H1 (cell line): ENCODE results near the gene NR4A2. TPM values are rescaled to one million over a fixed set of nuclear protein-coding genes. Genes with fewer than 3 reads are reported as not detected.

ENCODE experiments used
- CTCF ChIA-PET: fragments of 300-600 bp; sonication (Branson Sonifier 250); formaldehyde crosslinking; loops from one replicate; lab custom pipeline; 2021; ENCODE audit not compliant: partially characterized antibody; lab: Charles Lee
- POLR2A ChIA-PET: fragments of 300-600 bp; sonication (Branson Sonifier 250); formaldehyde crosslinking; loops from one replicate; lab custom pipeline; 2021; ENCODE audit warnings: inconsistent platforms; ENCODE audit not compliant: partially characterized antibody; lab: Charles Lee
- DNase-seq, 2 experiments: peaks; one replicate each; pipeline versions ENCODE4 v3.0.0 to v3.0.0-alpha.2; 2010 to 2022; ENCODE audit warnings: low spot score in 2 of 2, low read depth in 1 of 2, mixed read lengths in 1 of 2
- FAIRE-seq: peaks from 2 replicates; lab custom pipeline; 2011; peaks lifted over from hg19 to GRCh38; lab: Jason Lieb, UNC
- H2AFZ ChIP-seq: 2 replicates; pipeline ENCODE4 v1.8.1; 2012; ENCODE audit warnings: low read length, inconsistent platforms
- H2AK5ac ChIP-seq: 2 replicates; pipeline ENCODE4 v1.6.1; 2013; ENCODE audit warnings: low read depth, low read length
- H2BK120ac ChIP-seq: replicated peaks from 2 replicates; pipeline ENCODE3; 2013; ENCODE audit warnings: low read depth, low read length, inconsistent platforms
- H2BK12ac ChIP-seq: 2 replicates; pipeline ENCODE4 v1.6.1; 2013; ENCODE audit warnings: low read depth, low read length
- H2BK15ac ChIP-seq: 2 replicates; pipeline ENCODE4 v1.6.1; 2013; ENCODE audit warnings: low read length
- H2BK20ac ChIP-seq: 2 replicates; pipeline ENCODE4 v1.6.1; 2013; ENCODE audit warnings: low read length
- H2BK5ac ChIP-seq: 2 replicates; pipeline ENCODE4 v1.6.1; 2013; ENCODE audit warnings: low read depth, low read length
- H3K14ac ChIP-seq: 2 replicates; pipeline ENCODE4 v1.6.1; 2013; ENCODE audit warnings: inconsistent platforms; ENCODE audit not compliant: insufficient read length
- H3K18ac ChIP-seq: 2 replicates; pipeline ENCODE4 v1.6.1; 2013; ENCODE audit warnings: low read length; ENCODE audit errors: extremely low read depth
- H3K23ac ChIP-seq: 2 replicates; pipeline ENCODE4 v1.6.1; 2013; ENCODE audit warnings: inconsistent platforms; ENCODE audit not compliant: insufficient read length
- H3K23me2 ChIP-seq: 2 replicates; pipeline ENCODE4 v1.6.1; 2013; ENCODE audit warnings: low read depth, low read length
- H3K27ac ChIP-seq: 2 replicates; pipeline ENCODE4 v1.6.1; 2011; ENCODE audit warnings: low read depth, low read length, inconsistent platforms
- H3K27me3 ChIP-seq, 4 experiments: replicated peaks in 1 of 4; 1 replicate in 1 of 4; 2 replicates in 3 of 4; pipeline versions ENCODE4 v1.6.1 to v1.8.1; 2011 to 2013; ENCODE audit warnings: low read length in 3 of 4, mild to moderate bottlenecking in 3 of 4, inconsistent platforms in 2 of 4, mixed read lengths in 2 of 4, moderate library complexity in 1 of 4; ENCODE audit not compliant: control insufficient read depth in 3 of 4, insufficient read depth in 3 of 4; ENCODE audit errors: extremely low read depth in 1 of 4
- H3K36me3 ChIP-seq, 4 experiments: 2 replicates each; pipeline versions ENCODE4 v1.6.1 to v1.8.1; 2011 to 2013; ENCODE audit warnings: mild to moderate bottlenecking in 4 of 4, low read length in 3 of 4, moderate library complexity in 2 of 4, control low read depth in 1 of 4, inconsistent platforms in 1 of 4; ENCODE audit not compliant: insufficient read depth in 4 of 4, control insufficient read depth in 2 of 4
- H3K4ac ChIP-seq: replicated peaks from 2 replicates; pipeline ENCODE3; 2013; ENCODE audit warnings: low read length, low read depth, mixed read lengths, inconsistent platforms; ENCODE audit not compliant: insufficient read length
- H3K4me1 ChIP-seq, 4 experiments: replicated peaks in 1 of 4; 1 replicate in 1 of 4; 2 replicates in 3 of 4; pipeline versions ENCODE4 v1.6.1 to v1.8.1; 2011 to 2013; ENCODE audit warnings: low read length in 3 of 4, inconsistent platforms in 2 of 4, mixed read lengths in 1 of 4; ENCODE audit not compliant: insufficient read depth in 4 of 4, control insufficient read depth in 3 of 4
- H3K4me2 ChIP-seq, 2 experiments: 2 replicates each; pipeline versions ENCODE4 v1.6.1 to v1.8.1; 2011 to 2013; ENCODE audit warnings: low read depth in 2 of 2, low read length in 2 of 2, control low read depth in 1 of 2, inconsistent platforms in 1 of 2, mild to moderate bottlenecking in 1 of 2; ENCODE audit not compliant: insufficient read depth in 1 of 2
- H3K4me3 ChIP-seq, 4 experiments: fragments of 200-600, 300-600 bp in 1 of 4; sonication (generic), shearing (Covaris generic), sonication (Bioruptor Twin) in 1 of 4; 2 replicates each; pipeline versions ENCODE4 v1.5.1 to v1.8.1; 2011 to 2016; ENCODE audit warnings: low read length in 4 of 4, low read depth in 3 of 4, control low read depth in 2 of 4, inconsistent platforms in 2 of 4, mild to moderate bottlenecking in 2 of 4, mixed read lengths in 1 of 4, moderate library complexity in 1 of 4; ENCODE audit not compliant: insufficient read depth in 2 of 4; ENCODE audit errors: extremely low read depth in 1 of 4
- H3K56ac ChIP-seq: replicated peaks from 2 replicates; pipeline ENCODE3; 2013; ENCODE audit warnings: low read depth, mild to moderate bottlenecking, mixed read lengths, low read length, inconsistent platforms; ENCODE audit not compliant: insufficient read length
- H3K79me1 ChIP-seq: 2 replicates; pipeline ENCODE4 v1.6.1; 2013; ENCODE audit warnings: low read depth, low read length, control low read depth
- H3K79me2 ChIP-seq, 2 experiments: 2 replicates each; pipeline versions ENCODE4 v1.6.1 to v1.8.1; 2012 to 2013; ENCODE audit warnings: low read length in 2 of 2, mild to moderate bottlenecking in 2 of 2, inconsistent platforms in 1 of 2; ENCODE audit not compliant: insufficient read depth in 2 of 2, control insufficient read depth in 1 of 2
- H3K9ac ChIP-seq, 4 experiments: replicated peaks in 1 of 4; 1 replicate in 1 of 4; 2 replicates in 3 of 4; pipeline versions ENCODE4 v1.6.1 to v1.8.1; 2011 to 2013; ENCODE audit warnings: low read depth in 3 of 4, low read length in 3 of 4, control low read depth in 2 of 4, mild to moderate bottlenecking in 2 of 4, moderate library complexity in 2 of 4, inconsistent platforms in 1 of 4; ENCODE audit errors: extremely low read depth in 1 of 4
- H3K9me3 ChIP-seq, 2 experiments: 2 replicates each; pipeline versions ENCODE4 v1.6.1 to v1.8.1; 2012 to 2013; ENCODE audit warnings: mild to moderate bottlenecking in 2 of 2, moderate library complexity in 2 of 2, control low read depth in 1 of 2, inconsistent platforms in 1 of 2, low read depth in 1 of 2, low read length in 1 of 2, mixed read lengths in 1 of 2; ENCODE audit not compliant: insufficient read depth in 2 of 2
- H4K20me1 ChIP-seq, 2 experiments: replicated peaks in 1 of 2; 2 replicates each; pipeline versions ENCODE3 to v1.8.1; 2011 to 2013; ENCODE audit warnings: inconsistent platforms in 2 of 2, low read length in 2 of 2, mild to moderate bottlenecking in 1 of 2; ENCODE audit not compliant: insufficient read depth in 2 of 2, control insufficient read depth in 1 of 2
- H4K5ac ChIP-seq: 2 replicates; pipeline ENCODE4 v1.6.1; 2013; ENCODE audit warnings: low read length, low read depth, mixed read lengths, inconsistent platforms; ENCODE audit not compliant: insufficient read length
- H4K8ac ChIP-seq: 2 replicates; pipeline ENCODE4 v1.8.0; 2013; ENCODE audit warnings: mild to moderate bottlenecking, moderate library complexity, low read length, inconsistent platforms; ENCODE audit not compliant: insufficient read depth; ENCODE audit errors: extremely low read depth
- H4K91ac ChIP-seq: replicated peaks from 2 replicates; pipeline ENCODE3; 2013; ENCODE audit warnings: low read length, mixed read lengths, inconsistent platforms; ENCODE audit not compliant: insufficient read length
- BACH1 ChIP-seq: IDR thresholded peaks from 2 replicates; pipeline ENCODE4 v1.6.1; 2012; ENCODE audit warnings: low read length, improper control_type of control experiment
- CTBP2 ChIP-seq: IDR thresholded peaks from 2 replicates; pipeline ENCODE4 v1.7.0; 2011; ENCODE audit warnings: borderline replicate concordance, mild to moderate bottlenecking, moderate library complexity, mixed read lengths, low read length; ENCODE audit not compliant: insufficient read depth, insufficient read length
- GABPA ChIP-seq: IDR thresholded peaks from 2 replicates; pipeline ENCODE4 v1.6.1; 2011; ENCODE audit warnings: mild to moderate bottlenecking, low read length, moderate library complexity, borderline replicate concordance; ENCODE audit not compliant: insufficient read depth
- MAFK ChIP-seq: IDR thresholded peaks from 2 replicates; pipeline ENCODE4 v1.6.1; 2012; ENCODE audit warnings: low read depth, mild to moderate bottlenecking, improper control_type of control experiment, low read length
- SP2 ChIP-seq: IDR thresholded peaks from 2 replicates; pipeline ENCODE4 v1.6.1; 2012; ENCODE audit warnings: mild to moderate bottlenecking, low read length, inconsistent platforms
- WGBS, 2 experiments: shearing (Covaris generic) in 1 of 2; methylation state at CpG; one replicate each; pipeline versions ENCODE4 v1.1.6 to v1.1.7; 2013 to 2015; ENCODE audit warnings: low lambda C conversion rate in 2 of 2, mixed read lengths in 2 of 2, inconsistent platforms in 1 of 2, low coverage in 1 of 2, missing lambda C conversion rate in 1 of 2; ENCODE audit not compliant: insufficient replicate concordance in 2 of 2, insufficient coverage in 1 of 2, insufficient read length in 1 of 2; ENCODE audit errors: extremely low coverage in 1 of 2, missing lambda C conversion rate in 1 of 2; 5-methylcytosine and 5-hydroxymethylcytosine counted together
- polyA plus RNA-seq, 7 experiments: library from polyadenylated mRNA; depleted of rRNA in 3 of 7; stranded (reverse) in 5 of 7; unstranded in 2 of 7; fragments of >200 nt in 5 of 7; fragments of 200-250 nt in 2 of 7; gene quantifications; 1 replicate in 5 of 7; 2 replicates in 1 of 7; 4 replicates in 1 of 7; pipeline versions ENCODE4 v1.2.1 to v1.2.3, GENCODE V29; 2011 to 2013; ENCODE audit warnings: missing spikeins in 2 of 7, mixed read lengths in 2 of 7
- total RNA-seq: library from RNA; stranded (reverse); fragmentation: NEBNext Ultra II Directional; extraction: Animal tissue kit (Norgen Biotek cat#: 25700); gene quantifications from 2 replicates; pipeline ENCODE4 v1.2.1, GENCODE V29; 2021

NR4A2 gene
- total and polyA plus RNA-seq, 2 of the 8 experiments (the other 6 are each of a cell fraction or from before 2014, with no cell fraction given): 0.15 to 1.7 TPM

GRCh38 chr2:156339110-156339847 lies 6.8 kb upstream of the NR4A2 start:
- Histone ChIP-seq H4K8ac (no peak overlapping the region), H2BK120ac (no peak overlapping the region), H3K56ac (no peak overlapping the region), H2BK5ac (no peak overlapping the region), H3K27ac (no peak overlapping the region), H4K91ac (no peak overlapping the region), H3K14ac (no peak overlapping the region), H4K5ac (no peak overlapping the region), H2BK15ac (no peak overlapping the region), H3K23ac (no peak overlapping the region), H3K9ac (no peak overlapping the region), H3K36me3 (no peaks in the 10 kb centered on the region), H3K9me3 (no peaks in the 10 kb centered on the region), H4K20me1 (no peaks in the 10 kb centered on the region), H2BK20ac (no peak overlapping the region), H3K79me1 (no peaks in the 10 kb centered on the region), H2AFZ (no peak overlapping the region), H3K4me3 (no peak overlapping the region), H3K4me2 (no peak overlapping the region), H3K18ac (no peak overlapping the region), H3K79me2 (no peaks in the 10 kb centered on the region), H3K27me3 (peaks cover 1 to 12% (median 7%) of the 10 kb centered on the region in 4 experiments; a peak in 4 of 7 replicates), H2AK5ac (no peak overlapping the region), H3K4ac (no peak overlapping the region), H2BK12ac (no peak overlapping the region), H3K4me1 (peaks cover 0 to 2% (median 0%) of the 10 kb centered on the region in 4 experiments; a peak in 1 of 7 replicates), H3K23me2 (peaks cover 9% of the 10 kb centered on the region; the same call in 1 of the 2 replicates)
- DNase-seq (no peak), FAIRE-seq (no peak)
- CTCF ChIA-PET: interaction anchor here (0.6 to 1.7 kb wide), 3 partner anchors 12 to 963 kb away, joined by 4 to 6 read pairs (median 5); no protein-coding TSS in a partner anchor
- POLR2A ChIA-PET: no interaction called here
- WGBS, 2 experiments: 82% methylated on average over 5 of the region's 5 CpGs; no CpG with 5 or more reads in 1 of the 2 experiments
- no peak for TF ChIP-seq MAFK
- no peak for TF ChIP-seq CTBP2
- TF ChIP-seq SP2: no peak
- TF ChIP-seq GABPA: no peak
- TF ChIP-seq BACH1: no peak
